GM12878 (cell line): ENCODE results near the gene PAPPA. TPM values are rescaled to one million over a fixed set of nuclear protein-coding genes. Genes with fewer than 3 reads are reported as not detected.

Experiments
- ATAC-seq: fragments of 200-7000 bp; cut with Tn5 transposase; 3 replicates; pipeline ENCODE4 v1.9.1; 2020; ENCODE audit warnings: mild to moderate bottlenecking, moderate library complexity
- BruUV-seq: library from RNA; stranded (reverse); fragments of 400-500 nt; replicated peaks from 2 replicates; lab custom pipeline; 2021; lab: Mats Ljungman, UMichigan
- CTCF ChIA-PET: fragments of 300-600 bp; sonication (Branson Sonifier 250); formaldehyde crosslinking; extraction: SDS; loops from one replicate; lab custom pipeline; 2021; ENCODE audit warnings: inconsistent platforms; lab: Yijun Ruan, JAX
- POLR2A ChIA-PET: fragments of 350-600 bp; formaldehyde crosslinking; extraction: SDS; loops from one replicate; lab custom pipeline; 2021; ENCODE audit warnings: inconsistent platforms; lab: Charles Lee
- RAD21 ChIA-PET: fragments of 300-600 bp; sonication (Branson Sonifier 250); formaldehyde crosslinking; loops from one replicate; lab custom pipeline; 2023; ENCODE audit warnings: antibody characterized with exemption; ENCODE audit not compliant: unreplicated experiment; lab: Charles Lee
- SMC1A ChIA-PET: fragments of 300-600 bp; sonication (Branson Sonifier 250); formaldehyde crosslinking; loops from one replicate; lab custom pipeline; 2023; ENCODE audit not compliant: unreplicated experiment, uncharacterized antibody; lab: Charles Lee
- DNase-seq: peaks from one replicate; pipeline ENCODE4 v3.0.0-alpha.2; 2011; ENCODE audit warnings: low read depth, low spot score
- FAIRE-seq: peaks from 3 replicates; lab custom pipeline; 2011; peaks lifted over from hg19 to GRCh38; lab: Jason Lieb, UNC
- H2AFZ ChIP-seq: 2 replicates; pipeline ENCODE4 v1.6.0; 2011; ENCODE audit warnings: low read depth, low read length, control low read depth; ENCODE audit not compliant: control insufficient read depth
- H3K27ac ChIP-seq: 2 replicates; pipeline ENCODE4 v1.5.1; 2011; ENCODE audit warnings: control low read depth; ENCODE audit not compliant: control insufficient read depth, insufficient read depth
- H3K27me3 ChIP-seq, 2 experiments: replicated peaks in 1 of 2; 2 replicates each; pipeline versions ENCODE4 v1.6.0 to v1.6.1; 2011; ENCODE audit warnings: low read length in 1 of 2; ENCODE audit not compliant: control insufficient read depth in 2 of 2, insufficient read depth in 2 of 2
- H3K36me3 ChIP-seq, 2 experiments: 2 replicates each; pipeline ENCODE4 v1.5.1; 2011; ENCODE audit warnings: low read length in 1 of 2; ENCODE audit not compliant: control insufficient read depth in 2 of 2, insufficient read depth in 2 of 2
- H3K4me1 ChIP-seq: 2 replicates; pipeline ENCODE4 v1.6.1; 2011; ENCODE audit warnings: mild to moderate bottlenecking, low read length, moderate library complexity, mixed read lengths; ENCODE audit not compliant: control insufficient read depth, insufficient read depth
- H3K4me2 ChIP-seq: 2 replicates; pipeline ENCODE4 v1.6.0; 2011; ENCODE audit warnings: control low read depth; ENCODE audit not compliant: control insufficient read depth, insufficient read depth
- H3K4me3 ChIP-seq: fragments of 200-600 bp; sonication (generic); 2 replicates; pipeline ENCODE4 v1.5.1; 2016
- H3K79me2 ChIP-seq: 2 replicates; pipeline ENCODE4 v1.6.0; 2011; ENCODE audit warnings: low read length; ENCODE audit not compliant: control insufficient read depth, insufficient read depth
- H3K9ac ChIP-seq: 2 replicates; pipeline ENCODE4 v1.8.0; 2011; ENCODE audit warnings: low read length, control low read depth, mixed read lengths; ENCODE audit not compliant: control insufficient read depth, insufficient read depth
- H3K9me3 ChIP-seq: replicated peaks from 3 replicates; pipeline ENCODE4 v1.5.1; 2011; ENCODE audit warnings: mild to moderate bottlenecking, low read length; ENCODE audit not compliant: control insufficient read depth, insufficient read depth
- H4K20me1 ChIP-seq: 2 replicates; pipeline ENCODE4 v1.6.0; 2011; ENCODE audit not compliant: control insufficient read depth, insufficient read depth
- ATF2 ChIP-seq: IDR thresholded peaks from 2 replicates; pipeline ENCODE4 v1.6.1; 2012; ENCODE audit warnings: low read length, inconsistent platforms
- CHD2 ChIP-seq: IDR thresholded peaks from 2 replicates; pipeline ENCODE4 v1.6.1; 2011; ENCODE audit warnings: low read depth, low read length, improper control_type of control experiment, borderline replicate concordance
- HDAC6 ChIP-seq: fragments of 200-600 bp; sonication (generic); IDR thresholded peaks from one replicate; pipeline ENCODE4 v1.8.0; 2017; ENCODE audit warnings: antibody characterized with exemption; ENCODE audit not compliant: unreplicated experiment
- RAD21 ChIP-seq: IDR thresholded peaks from 2 replicates; pipeline ENCODE4 v1.6.1; 2011; ENCODE audit warnings: mild to moderate bottlenecking, low read depth, low read length, moderate library complexity; ENCODE audit not compliant: insufficient read depth
- RBBP5 ChIP-seq: fragments of 200-600 bp; sonication (generic); conservative IDR thresholded peaks from 2 replicates; pipeline ENCODE4 v1.6.1; 2016
- RUNX3 ChIP-seq: IDR thresholded peaks from 2 replicates; pipeline ENCODE4 v1.6.1; 2012; ENCODE audit warnings: low read length, inconsistent platforms
- SRF ChIP-seq, 2 experiments: IDR thresholded peaks; 2 replicates each; pipeline ENCODE4 v1.6.1; 2011; ENCODE audit warnings: low read depth in 2 of 2, low read length in 2 of 2, mild to moderate bottlenecking in 1 of 2, moderate library complexity in 1 of 2
- SUPT20H ChIP-seq: IDR thresholded peaks from 2 replicates; pipeline ENCODE4 v1.6.1; 2011; ENCODE audit warnings: low read depth, mild to moderate bottlenecking, low read length, moderate library complexity, borderline replicate concordance; ENCODE audit not compliant: control insufficient read depth
- TARDBP ChIP-seq: IDR thresholded peaks from 2 replicates; pipeline ENCODE4 v1.6.1; 2016; ENCODE audit warnings: borderline replicate concordance
- ZNF274 ChIP-seq: IDR thresholded peaks from one replicate; pipeline ENCODE4 v1.8.0; 2011; ENCODE audit not compliant: insufficient read length, insufficient read depth
- ZSCAN29 ChIP-seq: fragments of 450-650 bp; IDR thresholded peaks from 2 replicates; pipeline ENCODE4 v1.6.1; 2017; ENCODE audit warnings: mild to moderate bottlenecking, moderate library complexity
- ZZZ3 ChIP-seq: IDR thresholded peaks from 2 replicates; pipeline ENCODE4 v1.6.1; 2011; ENCODE audit warnings: low read depth; ENCODE audit not compliant: control insufficient read depth, insufficient read length
- WGBS: methylation state at CpG from one replicate; pipeline ENCODE4 v1.1.6; 2016; ENCODE audit warnings: low lambda C conversion rate; ENCODE audit not compliant: insufficient replicate concordance, insufficient coverage; ENCODE audit errors: missing lambda C conversion rate; 5-methylcytosine and 5-hydroxymethylcytosine counted together
- in situ Hi-C: fragments of 300-500 bp; cut with MboI; formaldehyde crosslinking; loops from 9 replicates; pipeline ENCODE4 v1.14.3; 2018; ENCODE audit warnings: mixed read lengths
- intact Hi-C: fragments of 100-400 bp; cut with micrococcal nuclease; formaldehyde crosslinking; loops from one replicate; pipeline ENCODE4 v1.14.2; 2022; ENCODE audit not compliant: unreplicated experiment
- polyA plus RNA-seq, 11 experiments: library from polyadenylated mRNA; depleted of rRNA in 4 of 11; unstranded in 6 of 11; stranded (reverse) in 5 of 11; fragments of >200 nt; fragmentation: Nextera tagmentation in 4 of 11; fragmentation: Illumina TruSeq in 1 of 11; extraction: Ambion mirVana in 4 of 11; extraction: Trizol in 1 of 11; gene quantifications; 1 replicate in 1 of 11; 2 replicates in 10 of 11; pipeline versions ENCODE4 v1.2.1 to v1.2.3, GENCODE V29; 2011 to 2016; ENCODE audit warnings: inconsistent platforms in 2 of 11, missing spikeins in 2 of 11, low read depth in 1 of 11
- total RNA-seq, 4 experiments: library from RNA; depleted of rRNA in 3 of 4; stranded (reverse); fragments of >200 nt in 3 of 4; fragmentation: Illumina TruSeq in 1 of 4; extraction: Trizol in 1 of 4; gene quantifications; 2 replicates each; pipeline versions ENCODE4 v1.2.1 to v1.2.3, GENCODE V29; 2013 to 2021

The PAPPA gene
- total and polyA plus RNA-seq, 10 of the 15 experiments (the other 5 are each of a cell fraction or from before 2014, with no cell fraction given), result under 0.01 to 0.19 (median 0.02) TPM; not detected in 4

DNA sequence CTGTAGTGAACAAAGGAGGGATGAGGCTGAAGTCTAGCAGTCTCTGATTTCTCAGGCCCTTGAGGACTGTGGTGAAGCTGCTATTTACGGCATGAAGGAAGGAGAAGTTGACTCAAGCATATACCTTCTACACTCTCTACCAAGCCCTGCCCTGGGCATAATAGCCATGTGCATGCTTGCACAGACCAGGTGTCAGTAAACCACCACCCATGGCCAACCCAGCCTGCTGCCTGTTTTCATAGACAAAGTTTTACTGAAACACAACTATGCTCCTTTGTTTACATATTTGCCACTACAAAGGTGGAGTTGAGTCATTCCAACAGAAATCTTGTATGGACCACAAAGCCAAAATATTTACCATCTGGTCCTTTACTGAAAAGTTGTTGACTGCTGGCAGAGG is 126.9 kb downstream of the PAPPA start (continued):
- TF ChIP-seq ATF2, result no peak
- no peak for TF ChIP-seq ZSCAN29

GRCh38 chr9:116282597-116282996 is 129.0 kb downstream of the PAPPA start:
- Histone ChIP-seq H3K36me3 (no peaks in the 10 kb centered on the region), H3K4me1 (no peaks in the 10 kb centered on the region), H3K4me2 (no peak overlapping the region), H3K4me3 (no peak overlapping the region), H3K9me3 (no peaks in the 10 kb centered on the region), H3K79me2 (no peaks in the 10 kb centered on the region), H3K27me3 (no peaks in the 10 kb centered on the region; a peak in 1 of 4 replicates), H3K27ac (no peak overlapping the region), H2AFZ (no peak overlapping the region), H3K9ac (no peak overlapping the region), H4K20me1 (no peaks in the 10 kb centered on the region)
- in situ Hi-C loops (no loop called here), intact Hi-C loops (no loop called here)
- SMC1A ChIA-PET, result no interaction called here
- RAD21 ChIA-PET, result no interaction called here
- 5% methylated on average over 1 of the region's 1 CpG for WGBS
- DNase-seq (no peak), ATAC-seq (no peak), FAIRE-seq (no peak)
- TF ChIP-seq RUNX3 (no peak), ZZZ3 (no peak), SUPT20H (no peak), CHD2 (no peak), TARDBP (no peak), ZNF274 (no peak), HDAC6 (no peak), SRF (IDR thresholded peaks at IDR 0.05; ENCODE audit: low read depth in 2 of 2, low read length in 2 of 2) (no peak), RBBP5 (no peak), RAD21 (no peak)
- CTCF ChIA-PET, result no interaction called here
- POLR2A ChIA-PET, result no interaction called here
- no TSS peak for BruUV-seq
